H1 (cell line): ENCODE results near the gene OMP. TPM values are rescaled to one million over a fixed set of nuclear protein-coding genes. Genes with fewer than 3 reads are reported as not detected.

ENCODE experiments used
- CTCF ChIA-PET: fragments of 300-600 bp; sonication (Branson Sonifier 250); formaldehyde crosslinking; loops from one replicate; lab custom pipeline; 2021; ENCODE audit not compliant: partially characterized antibody; lab: Charles Lee
- POLR2A ChIA-PET: fragments of 300-600 bp; sonication (Branson Sonifier 250); formaldehyde crosslinking; loops from one replicate; lab custom pipeline; 2021; ENCODE audit warnings: inconsistent platforms; ENCODE audit not compliant: partially characterized antibody; lab: Charles Lee
- DNase-seq, 2 experiments: peaks; one replicate each; pipeline versions ENCODE4 v3.0.0 to v3.0.0-alpha.2; 2010 to 2022; ENCODE audit warnings: low spot score in 2 of 2, low read depth in 1 of 2, mixed read lengths in 1 of 2
- FAIRE-seq: peaks from 2 replicates; lab custom pipeline; 2011; peaks lifted over from hg19 to GRCh38; lab: Jason Lieb, UNC
- H2AFZ ChIP-seq: 2 replicates; pipeline ENCODE4 v1.8.1; 2012; ENCODE audit warnings: low read length, inconsistent platforms
- H2AK5ac ChIP-seq: 2 replicates; pipeline ENCODE4 v1.6.1; 2013; ENCODE audit warnings: low read depth, low read length
- H2BK120ac ChIP-seq: replicated peaks from 2 replicates; pipeline ENCODE3; 2013; ENCODE audit warnings: low read depth, low read length, inconsistent platforms
- H2BK12ac ChIP-seq: 2 replicates; pipeline ENCODE4 v1.6.1; 2013; ENCODE audit warnings: low read depth, low read length
- H2BK15ac ChIP-seq: 2 replicates; pipeline ENCODE4 v1.6.1; 2013; ENCODE audit warnings: low read length
- H2BK20ac ChIP-seq: 2 replicates; pipeline ENCODE4 v1.6.1; 2013; ENCODE audit warnings: low read length
- H2BK5ac ChIP-seq: 2 replicates; pipeline ENCODE4 v1.6.1; 2013; ENCODE audit warnings: low read depth, low read length
- H3K14ac ChIP-seq: 2 replicates; pipeline ENCODE4 v1.6.1; 2013; ENCODE audit warnings: inconsistent platforms; ENCODE audit not compliant: insufficient read length
- H3K18ac ChIP-seq: 2 replicates; pipeline ENCODE4 v1.6.1; 2013; ENCODE audit warnings: low read length; ENCODE audit errors: extremely low read depth
- H3K23ac ChIP-seq: 2 replicates; pipeline ENCODE4 v1.6.1; 2013; ENCODE audit warnings: inconsistent platforms; ENCODE audit not compliant: insufficient read length
- H3K23me2 ChIP-seq: 2 replicates; pipeline ENCODE4 v1.6.1; 2013; ENCODE audit warnings: low read depth, low read length
- H3K27ac ChIP-seq: 2 replicates; pipeline ENCODE4 v1.6.1; 2011; ENCODE audit warnings: low read depth, low read length, inconsistent platforms
- H3K27me3 ChIP-seq, 4 experiments: replicated peaks in 1 of 4; 1 replicate in 1 of 4; 2 replicates in 3 of 4; pipeline versions ENCODE4 v1.6.1 to v1.8.1; 2011 to 2013; ENCODE audit warnings: low read length in 3 of 4, mild to moderate bottlenecking in 3 of 4, inconsistent platforms in 2 of 4, mixed read lengths in 2 of 4, moderate library complexity in 1 of 4; ENCODE audit not compliant: control insufficient read depth in 3 of 4, insufficient read depth in 3 of 4; ENCODE audit errors: extremely low read depth in 1 of 4
- H3K36me3 ChIP-seq, 4 experiments: 2 replicates each; pipeline versions ENCODE4 v1.6.1 to v1.8.1; 2011 to 2013; ENCODE audit warnings: mild to moderate bottlenecking in 4 of 4, low read length in 3 of 4, moderate library complexity in 2 of 4, control low read depth in 1 of 4, inconsistent platforms in 1 of 4; ENCODE audit not compliant: insufficient read depth in 4 of 4, control insufficient read depth in 2 of 4
- H3K4ac ChIP-seq: replicated peaks from 2 replicates; pipeline ENCODE3; 2013; ENCODE audit warnings: low read length, low read depth, mixed read lengths, inconsistent platforms; ENCODE audit not compliant: insufficient read length
- H3K4me1 ChIP-seq, 4 experiments: replicated peaks in 1 of 4; 1 replicate in 1 of 4; 2 replicates in 3 of 4; pipeline versions ENCODE4 v1.6.1 to v1.8.1; 2011 to 2013; ENCODE audit warnings: low read length in 3 of 4, inconsistent platforms in 2 of 4, mixed read lengths in 1 of 4; ENCODE audit not compliant: insufficient read depth in 4 of 4, control insufficient read depth in 3 of 4
- H3K4me2 ChIP-seq, 2 experiments: 2 replicates each; pipeline versions ENCODE4 v1.6.1 to v1.8.1; 2011 to 2013; ENCODE audit warnings: low read depth in 2 of 2, low read length in 2 of 2, control low read depth in 1 of 2, inconsistent platforms in 1 of 2, mild to moderate bottlenecking in 1 of 2; ENCODE audit not compliant: insufficient read depth in 1 of 2
- H3K4me3 ChIP-seq, 4 experiments: fragments of 200-600, 300-600 bp in 1 of 4; sonication (generic), shearing (Covaris generic), sonication (Bioruptor Twin) in 1 of 4; 2 replicates each; pipeline versions ENCODE4 v1.5.1 to v1.8.1; 2011 to 2016; ENCODE audit warnings: low read length in 4 of 4, low read depth in 3 of 4, control low read depth in 2 of 4, inconsistent platforms in 2 of 4, mild to moderate bottlenecking in 2 of 4, mixed read lengths in 1 of 4, moderate library complexity in 1 of 4; ENCODE audit not compliant: insufficient read depth in 2 of 4; ENCODE audit errors: extremely low read depth in 1 of 4
- H3K56ac ChIP-seq: replicated peaks from 2 replicates; pipeline ENCODE3; 2013; ENCODE audit warnings: low read depth, mild to moderate bottlenecking, mixed read lengths, low read length, inconsistent platforms; ENCODE audit not compliant: insufficient read length
- H3K79me1 ChIP-seq: 2 replicates; pipeline ENCODE4 v1.6.1; 2013; ENCODE audit warnings: low read depth, low read length, control low read depth
- H3K79me2 ChIP-seq, 2 experiments: 2 replicates each; pipeline versions ENCODE4 v1.6.1 to v1.8.1; 2012 to 2013; ENCODE audit warnings: low read length in 2 of 2, mild to moderate bottlenecking in 2 of 2, inconsistent platforms in 1 of 2; ENCODE audit not compliant: insufficient read depth in 2 of 2, control insufficient read depth in 1 of 2
- H3K9ac ChIP-seq, 4 experiments: replicated peaks in 1 of 4; 1 replicate in 1 of 4; 2 replicates in 3 of 4; pipeline versions ENCODE4 v1.6.1 to v1.8.1; 2011 to 2013; ENCODE audit warnings: low read depth in 3 of 4, low read length in 3 of 4, control low read depth in 2 of 4, mild to moderate bottlenecking in 2 of 4, moderate library complexity in 2 of 4, inconsistent platforms in 1 of 4; ENCODE audit errors: extremely low read depth in 1 of 4
- H3K9me3 ChIP-seq, 2 experiments: 2 replicates each; pipeline versions ENCODE4 v1.6.1 to v1.8.1; 2012 to 2013; ENCODE audit warnings: mild to moderate bottlenecking in 2 of 2, moderate library complexity in 2 of 2, control low read depth in 1 of 2, inconsistent platforms in 1 of 2, low read depth in 1 of 2, low read length in 1 of 2, mixed read lengths in 1 of 2; ENCODE audit not compliant: insufficient read depth in 2 of 2
- H4K20me1 ChIP-seq, 2 experiments: replicated peaks in 1 of 2; 2 replicates each; pipeline versions ENCODE3 to v1.8.1; 2011 to 2013; ENCODE audit warnings: inconsistent platforms in 2 of 2, low read length in 2 of 2, mild to moderate bottlenecking in 1 of 2; ENCODE audit not compliant: insufficient read depth in 2 of 2, control insufficient read depth in 1 of 2
- H4K5ac ChIP-seq: 2 replicates; pipeline ENCODE4 v1.6.1; 2013; ENCODE audit warnings: low read length, low read depth, mixed read lengths, inconsistent platforms; ENCODE audit not compliant: insufficient read length
- H4K8ac ChIP-seq: 2 replicates; pipeline ENCODE4 v1.8.0; 2013; ENCODE audit warnings: mild to moderate bottlenecking, moderate library complexity, low read length, inconsistent platforms; ENCODE audit not compliant: insufficient read depth; ENCODE audit errors: extremely low read depth
- H4K91ac ChIP-seq: replicated peaks from 2 replicates; pipeline ENCODE3; 2013; ENCODE audit warnings: low read length, mixed read lengths, inconsistent platforms; ENCODE audit not compliant: insufficient read length
- TEAD4 ChIP-seq: IDR thresholded peaks from 2 replicates; pipeline ENCODE4 v1.6.1; 2012; ENCODE audit warnings: low read depth, low read length, inconsistent platforms, mixed read lengths
- WGBS, 2 experiments: shearing (Covaris generic) in 1 of 2; methylation state at CpG; one replicate each; pipeline versions ENCODE4 v1.1.6 to v1.1.7; 2013 to 2015; ENCODE audit warnings: low lambda C conversion rate in 2 of 2, mixed read lengths in 2 of 2, inconsistent platforms in 1 of 2, low coverage in 1 of 2, missing lambda C conversion rate in 1 of 2; ENCODE audit not compliant: insufficient replicate concordance in 2 of 2, insufficient coverage in 1 of 2, insufficient read length in 1 of 2; ENCODE audit errors: extremely low coverage in 1 of 2, missing lambda C conversion rate in 1 of 2; 5-methylcytosine and 5-hydroxymethylcytosine counted together
- polyA plus RNA-seq, 7 experiments: library from polyadenylated mRNA; depleted of rRNA in 3 of 7; stranded (reverse) in 5 of 7; unstranded in 2 of 7; fragments of >200 nt in 5 of 7; fragments of 200-250 nt in 2 of 7; gene quantifications; 1 replicate in 5 of 7; 2 replicates in 1 of 7; 4 replicates in 1 of 7; pipeline versions ENCODE4 v1.2.1 to v1.2.3, GENCODE V29; 2011 to 2013; ENCODE audit warnings: missing spikeins in 2 of 7, mixed read lengths in 2 of 7
- total RNA-seq: library from RNA; stranded (reverse); fragmentation: NEBNext Ultra II Directional; extraction: Animal tissue kit (Norgen Biotek cat#: 25700); gene quantifications from 2 replicates; pipeline ENCODE4 v1.2.1, GENCODE V29; 2021

OMP gene
- total and polyA plus RNA-seq, 2 of the 8 experiments (the other 6 are each of a cell fraction or from before 2014, with no cell fraction given) = not detected

DNA sequence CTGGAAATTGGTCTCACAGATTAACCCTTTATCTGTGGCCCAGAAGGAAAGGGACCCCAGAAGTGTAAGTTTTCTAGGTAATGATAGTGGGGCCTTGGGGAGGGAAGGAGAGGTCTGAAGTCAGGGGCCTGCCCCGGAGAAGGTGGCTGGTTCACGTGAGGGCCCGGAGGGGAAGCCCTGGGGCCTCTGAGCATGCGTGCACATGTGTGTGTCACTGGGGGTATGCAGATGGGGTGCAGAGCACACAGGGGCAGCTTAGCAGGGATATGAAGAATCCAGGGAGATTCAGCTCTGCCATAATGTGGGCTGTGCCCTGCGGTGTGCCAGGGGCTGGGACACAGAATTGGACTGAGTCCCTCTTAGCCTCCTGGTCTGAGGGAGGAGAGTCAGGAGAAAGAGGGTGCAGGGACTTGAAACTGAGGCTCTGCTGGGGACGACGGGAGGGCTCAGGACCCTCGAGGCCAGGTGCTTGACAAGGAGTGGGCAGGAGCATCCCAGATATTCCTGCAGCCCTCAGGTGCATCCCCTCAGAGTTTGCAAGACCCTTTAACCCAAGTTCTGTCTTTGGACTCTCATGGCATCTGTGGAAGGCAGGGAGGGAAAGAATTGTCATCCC, 40.9 kb downstream of the OMP start:
- Histone ChIP-seq H3K4ac (no peak overlapping the region), H3K56ac (no peak overlapping the region), H3K36me3 (no peaks in the 10 kb centered on the region), H3K9ac (no peak overlapping the region), H2BK20ac (no peak overlapping the region), H2BK120ac (no peak overlapping the region), H3K4me1 (peaks cover 0 to 15% (median 7%) of the 10 kb centered on the region in 4 experiments), H3K4me2 (no peak overlapping the region), H2BK5ac (no peak overlapping the region), H3K18ac (no peak overlapping the region), H3K79me2 (no peaks in the 10 kb centered on the region), H3K14ac (no peak overlapping the region), H3K4me3 (no peak overlapping the region), H2BK12ac (no peak overlapping the region), H4K91ac (no peak overlapping the region), H2AK5ac (no peak overlapping the region), H4K20me1 (no peaks in the 10 kb centered on the region), H3K27me3 (peaks cover 0 to 2% (median 0%) of the 10 kb centered on the region in 4 experiments; a peak in 2 of 7 replicates), H3K23ac (no peak overlapping the region), H3K9me3 (no peaks in the 10 kb centered on the region), H4K5ac (no peak overlapping the region), H3K23me2 (peaks cover 7% of the 10 kb centered on the region; the same call in 1 of the 2 replicates), H3K27ac (no peak overlapping the region), H4K8ac (no peak overlapping the region; the same call in 1 of the 2 replicates), H2BK15ac (no peak overlapping the region), H3K79me1 (no peaks in the 10 kb centered on the region), H2AFZ (no peak overlapping the region)
- CTCF ChIA-PET = interaction anchor here (1.0 to 16.2 kb wide), 5 partner anchors 10 to 52 kb away, joined by 3 to 104 read pairs (median 7); partner anchors contain the start of gene MYO7A
- WGBS, 2 experiments = 88% methylated on average over 8 of the region's 8 CpGs; no CpG with 5 or more reads in 1 of the 2 experiments
- POLR2A ChIA-PET = interaction anchor here (0.8 to 2.0 kb wide), 2 partner anchors 17 to 31 kb away, joined by 3 to 8 read pairs; no protein-coding TSS in a partner anchor
- FAIRE-seq (no peak), DNase-seq (no peak)
- no peak for TF ChIP-seq TEAD4
